ENCODE data around the gene MNX1. TPM values are rescaled to one million over a fixed set of nuclear protein-coding genes. Genes with fewer than 3 reads are reported as not detected.

The MNX1 gene
- total RNA-seq, 1 donor from 2014 or later = not detected

DNA sequence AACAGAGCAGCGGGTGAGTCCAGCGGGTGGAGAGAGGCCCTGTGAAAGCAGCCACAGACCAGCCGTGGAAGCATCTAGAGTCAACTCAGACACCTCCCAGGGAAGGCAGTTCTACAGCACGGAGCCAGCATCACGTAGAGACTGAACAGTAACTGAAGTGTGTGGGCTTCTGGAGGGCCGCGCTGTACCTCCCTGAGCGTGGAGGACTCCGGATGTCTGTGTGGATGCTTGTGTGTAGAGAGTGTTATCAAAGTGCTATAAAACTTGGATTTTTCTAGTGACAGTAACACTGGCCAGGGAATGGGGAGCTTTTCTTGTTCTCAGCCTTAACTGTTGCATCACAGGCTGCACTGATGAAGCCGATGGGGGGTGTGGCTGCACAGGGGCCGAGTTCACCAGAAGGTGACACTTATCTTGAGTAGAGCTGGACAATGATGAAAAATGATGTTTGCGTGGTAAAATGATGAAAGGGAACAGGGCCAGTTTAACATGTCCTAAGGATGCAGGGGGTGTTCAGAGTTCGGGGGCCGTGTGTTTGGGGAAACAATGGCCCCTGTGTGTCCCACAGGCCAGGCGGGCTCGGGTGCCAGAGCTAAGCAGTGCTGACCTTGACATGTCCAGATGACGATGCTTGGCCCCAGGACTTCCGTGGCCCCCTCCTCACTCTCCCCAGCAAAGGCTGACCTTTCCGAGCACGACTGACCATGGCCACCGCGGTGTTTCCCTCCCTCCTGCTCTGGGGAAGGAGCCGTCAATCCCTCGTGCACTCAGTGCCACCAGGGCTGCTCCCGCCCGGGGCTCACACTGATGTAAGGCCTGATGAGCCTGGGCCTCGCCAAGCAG, 21.9 kb downstream of the MNX1 start:
- no peak for TF ChIP-seq CTCF (IDR thresholded peaks at IDR 0.05; ENCODE audit: insufficient read depth, low read length, severe bottlenecking)
- FAIRE-seq (no peak), DNase-seq (ENCODE audit: low read depth) (no peak)
- H3K36me3 ChIP-seq (ENCODE audit: control insufficient read depth, insufficient read depth, low read length) = no peaks in the 10 kb centered on the region
- H3K4me3 ChIP-seq (ENCODE audit: low read depth, low read length) = no peak overlapping the region
- H3K27me3 ChIP-seq (ENCODE audit: control insufficient read depth, insufficient read depth, low read length) = peaks cover 1% of the 10 kb centered on the region

GRCh38 chr7:156986378-156986777, 24.1 kb downstream of the MNX1 start:
- Histone ChIP-seq H3K36me3 (ENCODE audit: control insufficient read depth, insufficient read depth, low read length) (no peaks in the 10 kb centered on the region), H3K27me3 (ENCODE audit: control insufficient read depth, insufficient read depth, low read length) (no peaks in the 10 kb centered on the region), H3K4me3 (ENCODE audit: low read depth, low read length) (no peak overlapping the region)
- TF ChIP-seq CTCF (IDR thresholded peaks at IDR 0.05; ENCODE audit: insufficient read depth, low read length, severe bottlenecking) = no peak
- DNase-seq (ENCODE audit: low read depth) (no peak), FAIRE-seq (no peak)

GRCh38 chr7:156985101-156985992, 25.1 kb downstream of the MNX1 start:
- DNase-seq (ENCODE audit: low read depth) (no peak), FAIRE-seq (no peak)
- no peaks in the 10 kb centered on the region for H3K27me3 ChIP-seq (ENCODE audit: control insufficient read depth, insufficient read depth, low read length)
- TF ChIP-seq CTCF (IDR thresholded peaks at IDR 0.05; ENCODE audit: insufficient read depth, low read length, severe bottlenecking) = no peak
- no peaks in the 10 kb centered on the region for H3K36me3 ChIP-seq (ENCODE audit: control insufficient read depth, insufficient read depth, low read length)
- no peak overlapping the region for H3K4me3 ChIP-seq (ENCODE audit: low read depth, low read length)

GRCh38 chr7:156984174-156984891, 26.1 kb downstream of the MNX1 start:
- no peak for FAIRE-seq

More at GRCh38 chr7:156984174-156984891, 26.1 kb downstream of the MNX1 start:
- no peaks in the 10 kb centered on the region for H3K27me3 ChIP-seq (ENCODE audit: control insufficient read depth, insufficient read depth, low read length)
- no peak for TF ChIP-seq CTCF (IDR thresholded peaks at IDR 0.05; ENCODE audit: insufficient read depth, low read length, severe bottlenecking)
- H3K36me3 ChIP-seq (ENCODE audit: control insufficient read depth, insufficient read depth, low read length) = no peaks in the 10 kb centered on the region
- DNase-seq (ENCODE audit: low read depth) = no peak
- H3K4me3 ChIP-seq (ENCODE audit: low read depth, low read length) = no peak overlapping the region
